HG02884 (cell line): ENCODE measurements around the gene MIPOL1.
"Not testable (repeated sequence)": the region's sequence is repeated elsewhere in the genome, so short reads cannot be mapped to it uniquely, and the experiment has no call there.

Experiments used
- ATAC-seq: cut with Tn5 transposase; IDR thresholded peaks from one replicate; pipeline ENCODE4 v1.9.1; 2021; ENCODE audit warnings: mild to moderate bottlenecking, moderate library complexity; ENCODE audit not compliant: unreplicated experiment

Gene MIPOL1

DNA sequence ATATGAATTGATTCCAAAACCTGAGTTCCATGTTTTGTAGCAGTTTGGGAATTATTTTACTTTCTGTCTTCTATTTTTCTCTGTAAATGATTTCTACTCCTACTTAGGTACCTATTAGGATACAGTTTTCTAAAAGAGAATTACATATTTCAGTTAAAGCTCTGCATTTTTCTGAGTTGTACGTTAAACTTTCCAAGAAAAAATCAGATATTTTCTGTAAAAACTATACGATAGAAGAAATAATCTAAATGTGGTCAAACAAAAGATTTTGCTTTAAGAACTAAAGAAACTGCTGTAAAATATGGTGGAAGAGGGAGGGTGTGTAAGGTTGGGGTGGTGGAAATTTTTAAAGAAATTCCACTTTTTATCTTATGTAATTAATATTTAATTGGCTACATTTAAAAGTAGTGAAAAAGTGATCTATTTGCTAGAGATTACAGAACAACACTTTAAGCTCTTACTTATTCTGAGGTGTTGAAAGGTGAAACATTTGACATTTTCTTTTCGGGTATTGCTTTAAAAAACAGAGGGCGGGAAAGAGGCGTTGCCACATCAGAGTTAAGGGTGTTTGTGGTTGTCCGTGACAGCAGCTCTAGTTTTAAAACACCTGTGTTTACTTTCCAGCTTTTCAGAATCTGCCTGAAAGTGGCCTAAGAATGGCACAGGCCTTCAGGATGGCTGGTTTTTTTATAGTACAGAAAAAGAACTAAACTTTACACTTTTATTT lies 187.3 kb downstream of the MIPOL1 start:
- no peak for ATAC-seq

DNA sequence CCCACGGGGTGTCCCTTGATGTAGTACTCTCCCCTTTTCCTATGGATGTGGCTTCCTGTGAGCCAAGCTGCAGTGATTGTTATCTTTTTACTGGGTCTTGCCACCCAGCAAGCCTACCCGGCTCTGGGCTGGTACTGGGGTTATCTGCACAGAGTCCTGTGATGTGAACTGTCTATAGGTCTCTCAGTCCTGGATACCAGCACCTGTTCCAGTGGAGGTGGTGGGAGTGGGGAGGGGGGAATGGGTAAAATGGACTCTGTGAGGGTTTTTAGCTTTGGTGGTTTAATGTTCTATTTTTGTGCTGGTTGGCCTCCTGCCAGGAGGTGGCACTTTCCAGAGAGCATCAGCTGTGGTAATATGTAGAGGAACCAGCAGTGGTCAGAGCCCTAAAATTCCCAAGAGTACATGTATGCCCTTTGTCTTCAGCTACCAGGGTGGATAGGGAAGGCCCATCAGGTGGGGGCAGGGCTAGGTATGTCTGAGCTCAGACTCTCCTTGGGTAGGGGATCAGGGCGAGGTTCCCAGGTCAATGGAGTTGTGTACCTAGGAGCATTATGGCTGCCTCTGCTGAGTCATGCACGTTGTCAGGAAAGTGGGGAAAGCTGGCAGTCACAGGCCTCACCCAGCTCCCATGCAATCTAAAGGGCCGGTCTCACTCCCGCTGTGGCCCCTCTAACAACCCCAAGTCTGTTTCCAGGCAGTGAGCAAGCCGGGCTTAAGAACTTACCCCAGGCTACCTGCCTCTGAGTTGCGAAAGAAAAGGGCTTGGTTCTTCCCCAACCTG lies 199.6 kb downstream of the MIPOL1 start:
- not testable (repeated sequence) for ATAC-seq

DNA sequence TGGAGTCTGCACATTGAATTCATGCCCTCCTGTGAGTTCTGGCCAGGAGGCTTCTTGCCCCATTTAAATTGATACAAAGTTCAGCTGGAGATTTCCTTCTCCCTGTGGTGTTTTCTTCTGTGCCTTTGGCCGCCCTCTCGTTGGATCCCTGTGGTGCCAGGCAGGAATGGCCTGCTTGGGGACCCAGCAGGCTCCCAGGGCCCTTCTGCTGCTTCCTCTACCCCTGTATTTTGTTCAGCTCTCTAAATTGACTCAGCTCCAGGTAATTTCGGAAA lies 200.1 kb downstream of the MIPOL1 start:
- ATAC-seq: no peak

DNA sequence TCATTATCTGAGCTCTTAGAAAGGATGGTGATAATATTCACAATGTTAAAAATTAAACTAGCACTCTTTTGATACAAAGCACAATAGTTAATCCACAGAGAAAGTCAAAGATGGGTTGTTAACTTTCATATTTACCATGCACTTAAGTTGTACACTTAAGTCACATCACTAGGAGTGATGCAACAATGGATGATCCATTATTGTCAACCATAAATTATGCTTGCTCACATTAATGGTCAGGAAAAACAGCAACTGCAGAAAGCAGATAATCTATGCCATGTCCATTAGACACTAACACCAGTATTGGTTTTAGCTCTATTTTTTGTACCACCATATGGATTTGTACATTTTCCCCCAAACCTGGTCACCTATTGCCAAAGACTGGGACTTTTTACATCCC lies 201.8 kb downstream of the MIPOL1 start:
- no peak for ATAC-seq

DNA sequence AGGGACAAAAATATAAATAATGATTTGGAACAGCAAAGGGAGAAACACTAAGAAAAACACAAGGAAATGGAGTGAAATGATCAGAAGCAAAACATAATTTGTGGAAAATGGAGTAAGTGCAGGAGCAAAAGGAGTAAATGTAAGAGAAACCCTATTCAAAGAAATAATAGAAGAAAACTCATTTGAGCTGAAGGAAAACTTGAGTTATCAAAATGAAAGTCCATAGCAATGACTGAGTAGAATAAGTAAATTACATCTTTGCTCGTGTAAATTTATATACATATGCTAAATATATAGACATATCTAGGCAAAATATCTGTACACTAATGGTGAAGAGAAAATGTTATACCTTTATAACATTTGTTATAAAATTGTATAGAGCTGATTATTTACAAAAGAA lies 203.4 kb downstream of the MIPOL1 start:
- no peak for ATAC-seq

DNA sequence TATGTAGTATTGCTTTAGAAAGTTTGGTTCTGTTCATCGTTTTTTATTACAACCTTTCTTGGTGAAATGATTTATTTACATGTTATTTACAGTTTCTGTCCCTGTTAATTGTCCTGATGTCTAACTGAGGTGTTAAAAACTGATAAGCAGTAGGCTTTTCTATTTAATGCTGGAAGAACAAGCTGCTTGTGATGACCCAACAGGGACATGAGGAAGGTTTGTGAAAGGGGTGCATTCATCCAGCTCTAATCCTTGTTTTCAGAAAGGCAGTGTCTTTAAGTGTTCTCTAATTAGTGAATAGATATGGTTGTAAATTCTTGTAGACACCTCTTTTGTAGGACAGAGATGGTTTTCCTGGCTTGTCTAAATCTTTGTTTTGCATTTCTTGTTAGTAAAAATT lies 205.9 kb downstream of the MIPOL1 start:
- ATAC-seq: no peak

DNA sequence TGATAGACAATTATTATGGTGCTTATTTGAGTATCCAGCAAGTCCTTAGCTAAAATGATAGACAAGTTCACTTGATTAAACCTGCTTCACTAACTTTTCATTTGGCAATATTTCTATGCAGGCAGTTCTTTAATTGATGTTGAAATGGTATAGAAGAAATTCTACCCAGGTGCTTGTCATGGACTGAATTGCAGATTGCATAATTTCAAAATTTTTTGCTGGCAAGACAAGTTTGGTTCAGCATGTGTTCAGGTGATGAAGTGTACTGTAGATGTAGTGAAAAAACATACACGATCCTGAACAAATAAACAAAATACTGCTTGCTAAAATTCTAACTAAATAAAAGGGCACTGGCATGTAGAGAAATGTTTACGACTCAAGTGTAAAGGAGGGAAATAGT lies 208.4 kb downstream of the MIPOL1 start:
- ATAC-seq: no peak

DNA sequence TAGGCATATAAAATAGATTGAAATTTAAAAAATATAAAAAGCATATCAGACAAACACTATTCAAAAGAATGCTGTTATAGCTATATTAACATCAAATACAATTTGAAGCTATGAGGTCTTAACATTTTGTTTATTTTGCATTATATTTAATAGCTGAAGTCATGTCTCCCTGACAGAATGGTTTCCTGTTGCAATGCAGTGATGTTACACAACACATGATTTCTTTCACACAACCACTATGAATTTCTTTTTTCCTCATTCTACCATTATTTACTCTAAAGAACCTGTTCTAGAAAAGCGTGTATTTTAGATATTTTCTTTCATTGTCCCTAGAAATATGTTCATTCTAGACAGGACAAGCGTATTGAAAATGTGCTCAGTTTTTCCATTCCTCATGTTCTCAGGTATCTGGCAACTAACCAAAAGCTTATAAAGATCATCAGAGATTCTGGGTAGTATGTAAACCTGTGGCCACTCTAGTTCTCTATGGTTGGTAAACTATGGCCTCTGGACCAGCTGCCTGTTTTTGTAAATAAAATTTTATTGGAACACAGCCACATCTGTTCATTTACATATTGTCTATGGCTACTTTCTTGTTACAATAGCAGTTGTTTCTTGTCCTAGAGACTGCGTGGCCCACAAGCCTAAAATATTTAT lies 213.5 kb downstream of the MIPOL1 start:
- ATAC-seq: no peak

DNA sequence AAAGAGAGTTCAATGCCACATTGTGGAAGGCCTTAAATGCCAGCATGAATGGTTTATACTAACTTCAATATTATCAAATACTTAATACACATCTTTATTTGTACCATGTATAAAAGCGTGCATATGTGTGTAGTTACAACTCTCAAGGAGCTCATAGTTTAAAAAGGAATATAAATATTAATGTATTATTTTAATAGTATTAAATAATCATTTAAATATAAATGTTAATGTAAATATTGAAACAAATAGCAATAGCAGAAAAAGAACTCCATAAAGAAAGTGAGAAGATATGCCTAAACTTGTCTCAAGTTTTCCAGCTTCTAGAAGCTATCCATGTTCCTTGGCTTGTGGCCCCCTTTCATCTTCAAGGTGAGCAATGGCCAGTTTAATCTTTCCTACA lies 215.3 kb downstream of the MIPOL1 start:
- no peak for ATAC-seq

DNA sequence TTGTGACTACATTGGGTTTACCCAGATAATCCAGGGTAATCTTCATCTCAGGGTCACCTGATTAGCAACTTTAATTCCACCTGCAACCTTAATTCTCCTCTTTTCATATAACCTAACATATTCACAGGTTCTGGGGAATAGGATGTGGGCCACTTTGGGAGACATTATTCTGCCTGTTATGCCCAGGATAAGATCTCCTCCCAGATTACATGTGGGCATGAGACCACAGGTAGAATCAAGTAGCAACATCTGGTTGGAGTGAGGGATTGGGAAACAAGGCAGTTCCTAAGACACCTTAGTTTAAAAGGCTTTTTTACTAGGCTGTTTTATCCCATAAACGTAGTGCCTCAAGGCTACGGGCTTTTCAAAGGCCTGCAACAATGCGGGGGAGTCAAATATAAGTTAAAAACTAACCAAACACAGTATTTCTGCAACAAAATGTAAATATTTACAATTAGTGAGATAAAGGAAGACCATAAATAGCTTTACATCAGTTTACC lies 215.8 kb downstream of the MIPOL1 start:
- no peak for ATAC-seq

DNA sequence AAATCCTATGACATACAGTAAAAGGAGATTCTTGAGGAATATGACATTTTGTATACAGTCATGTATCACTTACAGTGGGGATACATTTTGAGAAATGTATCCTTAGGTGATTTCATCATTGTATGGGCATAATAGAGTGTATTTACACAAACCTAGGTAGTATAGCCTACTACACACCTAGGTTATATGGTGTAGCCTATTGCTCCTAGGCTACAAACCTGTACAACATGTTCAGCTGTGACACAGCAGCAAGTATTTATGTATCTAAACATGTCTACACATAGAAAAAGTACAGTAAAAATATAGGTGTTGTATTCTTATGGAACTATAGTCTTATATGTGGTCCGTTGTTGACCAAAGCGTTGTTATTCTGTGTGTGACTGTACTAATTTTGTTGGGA lies 218.5 kb downstream of the MIPOL1 start:
- ATAC-seq: no peak

DNA sequence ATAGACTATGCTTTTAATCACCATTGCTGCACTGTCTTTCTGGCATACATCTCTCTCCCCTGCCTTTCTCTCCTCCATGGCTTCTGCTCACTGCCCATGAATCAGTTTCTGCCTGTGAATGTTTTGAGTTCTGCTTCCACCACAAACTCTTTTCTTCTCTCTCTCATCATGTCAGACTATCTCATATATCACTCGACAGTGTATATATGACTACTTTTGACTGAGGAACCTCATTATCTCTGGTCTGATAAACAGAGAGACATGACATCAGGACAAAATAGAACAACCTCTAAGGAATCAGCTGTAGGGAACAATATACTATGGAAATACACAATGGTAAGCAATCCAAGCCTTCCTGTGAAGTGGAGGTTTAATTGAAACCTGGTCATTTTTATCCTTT lies 219.4 kb downstream of the MIPOL1 start:
- no peak for ATAC-seq

DNA sequence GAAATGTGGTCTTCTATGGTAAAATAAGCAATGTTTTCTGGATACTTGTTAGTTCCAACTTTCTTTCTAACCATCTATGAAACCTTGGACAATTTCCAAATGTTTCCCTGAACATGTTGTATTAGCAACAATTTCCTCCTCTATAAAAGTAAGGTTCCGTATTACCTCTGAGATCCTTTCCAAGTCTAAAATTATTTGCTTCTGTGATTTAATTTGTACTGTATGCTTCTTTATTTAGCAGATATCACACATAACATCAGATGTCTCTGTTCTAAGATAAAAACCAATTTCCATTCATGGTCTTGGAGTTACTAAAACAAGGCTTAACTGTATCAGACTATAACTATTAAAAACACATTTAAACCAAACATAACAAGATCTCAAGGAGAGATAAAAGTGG lies 220.1 kb downstream of the MIPOL1 start:
- no peak for ATAC-seq

DNA sequence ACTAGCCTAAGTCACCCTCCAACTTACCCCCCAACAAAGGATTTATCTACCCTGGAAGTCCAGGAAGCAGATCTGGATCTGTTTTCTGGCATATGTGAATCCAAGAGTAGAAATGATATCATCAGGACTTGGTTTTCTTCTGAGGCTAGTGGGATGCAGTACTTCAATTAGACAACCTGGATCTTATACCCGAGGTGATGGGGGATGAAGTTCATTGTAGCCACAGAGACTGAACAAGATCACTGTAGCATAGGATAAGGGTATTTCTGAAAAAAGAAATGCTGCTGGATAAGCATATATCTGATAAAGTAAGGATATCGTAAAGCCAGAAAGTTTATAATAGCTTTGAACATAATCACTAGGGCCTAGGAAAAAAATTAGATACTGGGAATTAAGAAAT lies 222.9 kb downstream of the MIPOL1 start:
- no peak for ATAC-seq

DNA sequence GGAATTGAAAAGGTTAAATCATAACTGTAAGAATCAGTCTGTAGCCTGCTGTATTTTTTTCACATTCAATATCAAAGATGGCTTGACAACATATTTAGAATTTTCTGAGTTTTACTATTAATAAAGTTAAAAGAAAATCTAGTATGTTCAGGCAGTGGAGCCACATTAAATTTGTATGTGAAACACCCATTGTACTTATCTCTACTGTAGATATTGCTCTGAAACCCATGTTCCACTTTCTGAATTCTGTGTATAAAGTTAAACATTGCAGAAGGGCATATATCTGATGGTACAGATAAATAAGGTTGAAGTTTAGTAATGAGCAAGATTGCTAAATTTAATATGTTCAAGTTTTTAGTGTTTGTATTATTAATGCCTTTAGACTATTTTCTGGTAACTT lies 224.6 kb downstream of the MIPOL1 start:
- no peak for ATAC-seq

DNA sequence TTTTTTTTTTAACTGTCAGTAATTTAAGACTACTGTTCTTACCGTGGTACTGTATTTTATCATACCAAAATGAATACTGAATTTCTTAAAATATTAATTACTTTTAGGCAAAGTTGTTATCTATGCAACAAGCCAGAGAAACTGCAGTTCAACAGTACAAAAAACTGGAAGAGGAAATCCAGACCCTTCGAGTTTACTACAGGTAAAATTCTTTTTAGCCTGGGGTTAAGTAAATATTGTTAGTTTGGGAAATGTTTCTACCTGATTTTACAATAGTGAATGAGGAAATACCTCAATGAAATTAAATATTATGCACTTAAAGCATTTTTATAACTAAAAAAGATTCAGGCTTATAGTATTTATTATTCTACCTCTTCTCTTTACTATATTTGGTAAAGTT lies 225.0 kb downstream of the MIPOL1 start:
- ATAC-seq: no peak

DNA sequence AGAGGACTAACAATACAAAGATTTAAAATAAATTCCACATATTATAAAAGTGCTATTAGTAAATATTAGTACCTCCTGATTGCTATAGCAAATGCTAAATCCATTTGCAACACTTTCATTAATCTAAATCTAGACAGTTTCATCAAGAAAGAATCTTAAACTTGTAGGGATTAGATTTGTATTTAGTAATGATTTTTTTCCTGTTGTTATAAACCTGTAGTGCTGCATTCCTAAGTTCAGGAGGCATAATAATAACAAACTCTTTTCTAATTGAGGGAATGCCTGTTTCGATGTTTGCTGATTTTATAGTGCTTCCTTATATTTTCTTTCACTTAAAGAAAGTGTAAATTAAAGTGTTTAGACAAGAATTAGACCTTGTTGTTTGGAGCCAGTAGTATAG lies 231.2 kb downstream of the MIPOL1 start:
- ATAC-seq: no peak

DNA sequence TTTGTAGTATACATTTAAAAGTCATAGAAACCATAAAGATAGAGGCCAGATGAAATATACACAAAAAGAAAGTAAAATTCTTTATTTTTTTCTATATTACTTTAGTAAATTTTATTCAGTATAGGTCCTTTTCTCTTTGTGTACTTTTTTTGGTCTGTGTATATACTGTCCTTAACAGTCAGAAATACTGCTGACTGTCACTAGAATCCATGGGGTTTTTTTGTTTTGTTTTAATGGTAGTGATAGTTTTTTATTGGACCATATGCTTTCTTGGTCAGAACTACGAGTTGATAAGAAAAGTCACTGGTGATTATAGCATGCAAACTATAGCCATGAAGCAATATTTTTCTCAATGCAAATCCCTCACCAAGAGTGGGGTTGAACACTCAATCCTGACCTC lies 231.9 kb downstream of the MIPOL1 start:
- ATAC-seq: no peak

DNA sequence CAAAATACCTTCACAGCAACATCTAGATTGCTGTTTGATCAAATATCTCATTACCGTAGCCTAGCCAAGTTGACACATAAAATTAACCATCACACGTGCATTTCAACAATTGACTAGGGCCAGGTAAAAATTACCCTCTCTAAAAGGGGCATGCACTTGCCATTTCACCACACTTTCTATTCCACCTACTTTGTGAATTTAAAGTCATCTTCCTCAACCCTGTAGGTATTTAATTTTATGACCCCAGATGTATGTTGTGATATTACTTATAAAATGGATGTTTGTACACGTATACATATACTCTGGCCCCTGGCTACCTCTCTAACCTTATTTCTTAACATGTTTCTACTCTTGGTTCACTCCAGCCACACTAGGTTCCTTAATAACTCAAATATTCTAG lies 237.1 kb downstream of the MIPOL1 start:
- no peak for ATAC-seq

DNA sequence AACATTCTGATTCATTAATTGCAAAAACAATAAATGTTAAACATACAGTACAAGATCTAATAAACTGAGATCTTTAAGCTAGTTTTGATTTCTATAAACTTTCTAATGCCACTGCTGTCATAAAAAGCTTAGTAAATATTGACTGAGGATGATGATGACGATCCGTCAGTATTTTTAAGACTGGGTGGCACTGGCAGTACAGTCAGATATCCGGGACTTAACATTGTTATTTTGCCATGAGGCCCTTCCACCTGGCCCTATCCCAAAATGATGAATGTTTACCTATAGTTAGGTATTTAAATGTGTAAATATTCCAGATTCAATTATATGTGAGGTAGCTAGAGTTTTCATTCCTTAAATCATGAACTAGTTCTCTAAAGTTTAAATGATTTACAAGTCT lies 238.8 kb downstream of the MIPOL1 start:
- ATAC-seq: no peak

DNA sequence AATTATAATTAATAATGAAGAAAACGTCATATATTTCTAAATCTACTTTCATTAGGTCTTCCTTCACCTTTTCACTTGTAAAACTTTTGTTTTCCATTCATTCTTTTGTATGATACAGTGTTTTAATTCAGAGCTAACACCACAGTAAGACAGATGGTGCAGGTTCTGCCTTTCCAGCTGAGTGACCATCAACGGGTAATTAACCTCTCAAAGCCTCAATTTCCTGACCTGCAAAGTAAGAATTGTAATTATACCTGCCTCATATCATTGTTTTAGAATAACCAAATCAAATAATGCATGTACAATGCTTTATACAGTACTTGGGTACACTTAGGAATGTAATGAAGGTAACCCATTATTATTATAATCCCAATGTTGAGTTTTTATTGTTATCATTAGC lies 239.8 kb downstream of the MIPOL1 start:
- no peak for ATAC-seq

DNA sequence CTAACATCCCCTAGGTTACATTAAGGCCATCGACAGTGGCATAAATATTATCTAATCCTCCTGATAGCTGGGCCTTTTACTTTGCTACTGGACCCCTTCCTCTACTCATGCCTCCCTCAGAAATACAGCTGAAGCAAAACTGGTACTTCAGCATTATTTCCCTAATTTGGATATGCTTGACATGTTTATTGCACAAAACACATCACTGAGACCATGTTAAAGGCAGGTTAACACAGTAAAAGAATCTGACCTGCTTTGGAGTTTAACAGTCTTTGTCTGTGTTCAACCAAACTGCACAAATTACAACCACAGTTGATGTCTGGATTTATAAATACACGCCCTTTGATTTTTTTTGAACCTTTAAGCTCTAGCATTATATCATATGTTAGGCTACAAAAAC lies 240.7 kb downstream of the MIPOL1 start:
- no peak for ATAC-seq
